Fibroblast of skin of left biceps (primary cell): ENCODE results near the gene ARMC3.
"Not testable (repeated sequence)": the region's sequence is repeated elsewhere in the genome, so short reads cannot be mapped to it uniquely, and the experiment has no call there.

Experiments used
- DNase-seq, 2 experiments: peaks; one replicate each; pipeline ENCODE4 v3.0.0-alpha.2; 2013; ENCODE audit warnings: low read depth in 2 of 2

The ARMC3 gene

DNA sequence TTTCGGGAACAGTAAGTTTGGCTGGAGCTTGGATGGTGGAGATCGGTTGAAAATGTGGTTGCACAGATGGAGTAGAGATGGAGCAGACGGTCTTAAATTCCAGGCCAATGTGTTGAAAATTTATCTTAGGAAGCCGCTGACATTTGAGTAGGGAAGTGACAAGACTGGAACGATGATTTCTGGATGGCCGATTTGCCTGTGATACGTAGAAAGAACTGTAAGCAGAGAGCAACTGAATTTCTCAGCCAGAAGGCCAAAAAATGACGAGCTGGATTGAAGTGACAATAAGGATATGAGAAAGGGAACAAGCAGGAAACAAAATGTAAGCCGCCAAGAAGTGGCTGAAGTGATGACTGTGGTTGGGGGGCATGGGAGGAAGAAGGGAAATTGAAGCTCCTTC, 687 bp upstream of the ARMC3 start:
- DNase-seq: no peak

DNA sequence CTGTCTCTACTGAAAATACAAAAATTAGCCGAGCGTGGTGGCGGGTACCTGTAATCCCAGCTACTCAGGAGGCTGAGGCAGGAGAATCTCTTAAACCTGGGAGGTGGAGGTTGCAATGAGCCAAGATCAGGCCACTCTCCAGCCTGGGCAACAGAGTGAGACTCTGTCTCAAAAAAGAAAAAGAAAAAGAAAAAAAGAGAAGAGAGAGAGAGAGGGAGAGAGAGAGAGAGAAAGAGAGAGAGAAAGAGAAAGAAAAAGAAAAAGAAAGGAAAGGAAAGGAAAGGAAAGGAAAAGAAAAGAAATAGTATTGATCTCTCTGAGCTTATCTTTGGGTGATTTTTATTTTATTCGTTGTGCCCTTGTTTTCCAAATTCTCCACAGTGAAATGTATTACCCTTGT, 1.2 kb downstream of the ARMC3 start:
- not testable (repeated sequence) for DNase-seq

DNA sequence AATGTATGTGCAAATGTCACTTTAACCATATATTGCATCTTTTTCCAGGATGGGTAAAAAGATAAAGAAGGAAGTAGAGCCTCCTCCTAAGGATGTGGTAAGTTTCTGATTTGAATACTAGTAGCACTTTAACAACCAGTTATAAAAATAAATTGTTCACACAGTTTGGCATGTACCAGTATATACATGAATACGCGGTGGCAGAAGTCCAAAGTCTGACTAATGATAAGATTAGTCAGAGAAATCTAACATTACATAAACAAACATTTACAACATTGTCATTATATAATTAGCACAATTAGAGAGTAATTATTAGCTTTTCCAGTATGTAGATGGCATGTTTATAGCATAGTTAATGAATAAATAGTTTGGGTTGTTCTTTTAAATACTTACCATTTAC, 4.1 kb downstream of the ARMC3 start:
- no peak for DNase-seq

DNA sequence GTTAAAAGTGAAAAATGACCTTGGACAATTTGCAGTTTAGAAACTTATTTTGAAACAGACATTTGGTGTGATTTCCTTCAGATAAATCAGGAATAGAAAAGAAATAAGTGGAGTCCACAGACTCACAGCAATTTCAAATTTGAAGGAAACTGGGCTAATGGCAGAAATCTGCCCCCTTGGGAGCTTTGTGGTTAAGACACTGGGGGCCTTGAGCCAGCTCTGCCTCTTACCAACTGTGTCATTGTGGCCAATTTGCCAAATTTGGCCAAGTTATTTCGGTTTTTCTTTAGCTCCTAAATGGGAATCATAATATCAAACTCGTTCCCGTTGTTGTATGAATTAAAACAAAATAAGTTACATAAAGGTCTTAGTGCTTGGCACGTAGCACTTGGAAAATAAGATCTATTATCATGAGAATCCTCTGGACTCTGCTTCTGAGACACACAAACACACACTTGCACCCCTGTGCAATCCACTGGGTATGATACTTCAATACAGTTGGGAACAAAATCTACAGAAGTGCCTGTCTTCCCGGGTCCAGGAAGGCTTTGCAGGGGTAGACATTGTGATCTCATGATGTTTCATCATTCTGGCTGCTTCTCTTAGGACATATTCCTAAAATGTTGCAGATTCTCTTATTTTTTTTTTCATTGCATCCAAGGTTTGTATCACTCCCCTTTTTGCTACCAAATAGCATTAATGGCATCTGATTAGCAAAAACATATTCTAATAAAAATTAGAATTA, 4.9 kb downstream of the ARMC3 start:
- DNase-seq: no peak

DNA sequence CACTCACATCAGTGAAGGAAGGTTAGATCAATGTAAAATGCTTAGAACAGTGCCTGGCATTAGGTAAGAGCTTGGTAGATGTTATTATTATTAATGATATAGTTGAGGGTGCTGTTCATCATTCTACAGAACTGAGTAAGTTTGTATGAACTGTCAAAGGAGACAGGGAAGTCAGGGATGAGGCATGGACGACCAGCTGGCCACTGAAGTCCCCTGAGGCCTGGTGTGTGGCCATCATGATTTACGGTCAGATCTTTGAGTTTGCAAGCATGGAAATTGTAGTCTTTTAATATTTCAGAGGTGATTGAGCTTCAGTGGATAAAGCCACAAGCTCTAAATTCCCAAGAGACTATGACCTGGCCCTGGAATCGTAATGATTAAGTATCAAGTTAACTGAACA, 6.9 kb downstream of the ARMC3 start:
- DNase-seq: no peak

DNA sequence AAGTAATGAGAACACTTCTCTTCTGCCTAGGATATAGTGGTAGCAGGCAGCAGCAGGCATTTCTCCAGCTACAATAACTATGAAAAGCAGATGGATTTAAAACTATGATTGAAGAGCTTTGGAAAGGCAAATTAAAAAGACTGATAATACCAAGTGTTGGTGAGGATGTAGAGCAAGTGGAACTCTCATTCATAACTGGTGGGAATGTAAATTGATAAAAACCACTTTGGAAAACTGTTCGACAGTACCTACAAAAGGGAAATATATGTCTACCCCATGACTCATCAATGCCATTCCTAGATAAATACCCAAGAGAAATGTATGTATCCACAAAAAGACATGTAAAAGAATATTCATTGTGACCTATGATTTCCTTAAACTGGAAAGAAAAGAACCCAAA, 14.6 kb downstream of the ARMC3 start:
- DNase-seq: no peak

DNA sequence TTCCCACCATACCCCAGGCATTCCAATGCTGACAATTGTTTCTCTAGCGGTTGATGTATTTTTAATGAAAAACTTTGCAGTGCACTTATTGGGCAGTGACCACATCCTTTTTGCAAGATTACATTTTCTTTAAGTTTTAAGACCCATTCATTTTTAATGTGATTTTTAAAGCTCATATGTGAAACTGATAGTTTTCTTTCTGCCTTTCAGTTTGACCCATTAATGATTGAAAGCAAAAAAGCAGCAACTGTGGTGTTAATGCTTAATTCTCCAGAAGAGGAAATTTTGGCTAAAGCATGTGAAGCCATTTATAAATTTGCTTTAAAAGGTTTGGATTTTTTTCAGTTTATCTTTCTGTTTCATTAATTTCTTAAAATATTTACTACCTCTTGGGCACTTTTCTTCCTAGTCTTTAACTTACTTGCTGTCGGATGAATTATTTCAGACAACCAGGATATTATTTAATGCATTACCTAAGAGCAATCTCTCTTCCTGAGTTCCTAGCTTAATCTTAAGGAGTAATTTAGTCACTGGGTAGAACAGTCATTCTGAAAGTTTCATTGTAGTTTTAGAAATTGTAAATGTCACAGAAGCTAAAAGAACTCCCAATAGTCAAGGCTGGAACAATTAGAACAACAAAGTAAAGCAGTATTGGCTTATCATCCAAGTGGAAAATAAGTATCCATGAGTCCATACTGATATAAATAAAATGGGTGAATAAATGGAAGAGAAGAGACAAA, 18.3 kb downstream of the ARMC3 start:
- DNase-seq: no peak

DNA sequence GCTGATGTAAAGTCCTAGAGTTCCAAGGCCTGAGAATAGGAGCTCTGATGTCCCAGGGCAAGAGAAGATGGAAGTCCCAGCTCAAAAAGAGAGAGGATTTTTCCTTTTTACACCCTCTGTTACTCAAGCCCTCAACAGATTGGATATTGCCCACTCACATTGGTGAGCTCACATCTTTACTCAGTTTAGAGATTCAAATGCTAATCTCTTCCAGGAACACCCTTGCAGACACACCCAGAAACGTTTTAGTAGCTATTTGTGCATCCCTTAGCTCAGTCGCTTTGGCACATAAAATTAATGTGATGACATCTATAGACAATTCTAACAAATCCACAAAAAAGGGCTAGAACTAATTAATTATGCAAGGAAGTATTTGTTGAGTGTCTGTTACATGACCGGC, 27.1 kb downstream of the ARMC3 start:
- DNase-seq: no peak

DNA sequence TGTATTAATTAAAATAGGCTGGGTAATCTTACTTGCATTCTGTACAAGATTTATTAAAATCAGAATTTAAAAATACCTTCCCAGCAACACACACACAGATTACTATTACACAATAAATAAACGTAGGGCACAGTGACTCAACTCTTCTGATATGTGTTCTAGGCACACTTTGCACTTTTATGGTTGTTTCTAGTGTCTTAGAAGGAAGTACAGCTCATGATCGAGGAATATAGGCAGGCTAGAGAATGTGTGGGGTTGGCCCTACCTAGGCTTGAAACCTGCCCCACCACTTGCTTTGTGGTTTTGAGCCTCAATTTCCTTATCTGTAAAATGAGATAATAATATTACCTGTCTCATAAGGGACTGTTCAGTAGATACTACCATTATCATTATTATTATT, 30.5 kb downstream of the ARMC3 start:
- no peak for DNase-seq

DNA sequence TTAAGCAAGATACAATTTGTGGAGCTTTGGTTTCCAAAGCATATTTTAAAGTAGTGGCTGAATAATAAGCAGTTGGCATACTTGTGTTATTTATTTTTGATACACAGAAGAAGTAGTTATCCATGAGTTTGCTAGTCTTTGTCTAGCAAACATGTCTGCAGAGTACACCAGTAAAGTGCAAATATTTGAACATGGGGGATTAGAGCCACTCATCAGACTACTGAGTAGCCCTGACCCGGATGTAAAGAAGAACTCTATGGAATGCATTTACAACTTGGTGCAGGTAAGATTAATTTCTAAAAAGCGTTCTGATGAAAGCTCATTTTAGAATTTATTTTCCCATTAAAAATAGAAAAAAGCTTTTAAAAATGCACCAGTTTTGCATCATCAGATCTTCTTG, 31.4 kb downstream of the ARMC3 start:
- no peak for DNase-seq

DNA sequence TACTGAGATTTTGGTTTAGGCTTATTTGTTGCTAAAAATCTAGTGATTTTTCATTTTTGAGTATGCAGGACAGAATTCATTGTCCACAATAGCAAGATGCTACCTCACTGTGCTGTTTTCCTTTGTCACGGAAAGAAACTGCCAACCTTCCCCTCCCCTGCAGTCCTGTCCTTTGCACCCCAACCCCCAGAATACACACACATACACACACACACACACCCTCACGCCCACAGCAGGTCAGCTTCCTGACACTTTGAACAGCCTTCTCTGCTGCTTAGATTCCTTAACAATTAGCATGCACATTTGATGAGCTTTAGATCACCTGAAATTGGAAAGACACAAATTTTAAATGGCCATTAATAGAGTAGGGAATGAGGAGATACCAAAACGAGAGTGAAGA, 32.1 kb downstream of the ARMC3 start:
- no peak for DNase-seq

DNA sequence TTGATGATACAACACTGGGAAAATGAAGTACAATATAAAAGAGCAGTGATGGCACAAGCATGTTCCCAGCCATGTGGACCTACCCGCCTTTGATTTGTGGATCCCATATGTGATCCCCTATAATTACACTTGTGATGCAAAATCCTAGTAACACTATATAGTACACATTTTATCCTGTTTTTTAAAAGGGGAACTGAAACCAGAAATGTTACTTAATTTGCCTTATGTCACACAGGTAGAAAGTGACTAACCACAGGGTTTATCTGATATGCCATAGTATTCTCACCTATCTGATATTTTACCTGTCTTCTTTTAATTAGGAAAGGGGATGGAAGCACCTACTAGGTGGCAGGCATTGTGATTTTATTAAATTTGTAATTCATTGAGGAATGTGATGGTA, 35.0 kb downstream of the ARMC3 start:
- DNase-seq: no peak

DNA sequence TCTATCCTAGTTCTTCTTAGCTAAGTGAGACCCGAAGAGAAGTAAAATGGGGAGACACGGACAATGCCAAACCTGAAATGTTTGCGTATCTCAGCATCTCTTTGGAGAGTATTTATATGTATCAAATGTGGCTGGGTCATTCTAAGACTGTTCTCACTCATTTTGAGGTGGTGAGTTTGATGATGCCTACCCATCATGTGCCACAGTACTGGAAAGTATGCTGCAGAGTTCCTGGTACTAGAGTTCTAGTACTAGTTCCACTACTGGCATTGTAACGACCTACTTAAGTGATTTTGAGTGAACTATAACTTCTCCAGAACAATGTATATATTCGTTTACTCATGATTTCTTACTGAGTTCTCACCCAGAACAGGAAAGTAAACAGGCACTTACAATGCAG, 41.9 kb downstream of the ARMC3 start:
- no peak for DNase-seq

DNA sequence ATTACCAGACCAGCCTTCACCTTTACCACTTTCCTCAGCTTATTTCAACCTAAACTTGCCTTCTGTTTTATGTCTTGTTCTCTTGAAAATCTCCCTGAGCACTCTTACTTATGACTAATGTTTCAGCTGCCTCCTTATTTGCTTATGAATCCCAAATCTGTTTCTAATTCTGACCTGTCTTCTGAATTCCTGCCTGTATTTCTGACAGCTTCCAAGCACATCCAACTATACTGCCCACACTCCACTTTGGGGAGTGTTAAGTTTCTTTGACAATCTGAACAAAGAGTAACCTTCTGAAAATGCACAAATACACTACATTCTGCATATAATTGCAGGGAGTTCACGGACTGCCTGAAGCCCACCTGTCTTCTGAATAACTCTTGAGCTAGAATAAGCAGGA, 48.7 kb downstream of the ARMC3 start:
- DNase-seq: peak; percentile 8 to 21

DNA sequence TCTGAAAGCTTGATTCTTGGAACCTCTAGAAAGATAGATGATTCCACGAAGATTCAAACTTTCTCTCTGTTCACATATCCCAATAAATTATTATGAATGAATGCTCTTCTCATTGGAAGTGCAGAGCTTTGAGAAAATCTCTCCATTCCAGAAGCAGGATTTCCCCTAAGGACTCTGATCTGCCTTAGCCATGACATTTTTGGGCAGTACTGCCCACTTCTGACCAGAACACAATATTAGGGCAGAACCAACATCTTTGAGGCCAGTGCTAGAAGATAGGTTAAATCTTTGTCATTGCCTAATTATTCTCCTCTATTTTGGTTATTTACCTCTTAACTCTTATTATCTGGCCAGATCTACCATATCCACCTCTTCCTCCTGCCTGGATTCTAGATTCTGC, 49.9 kb downstream of the ARMC3 start:
- no peak for DNase-seq

DNA sequence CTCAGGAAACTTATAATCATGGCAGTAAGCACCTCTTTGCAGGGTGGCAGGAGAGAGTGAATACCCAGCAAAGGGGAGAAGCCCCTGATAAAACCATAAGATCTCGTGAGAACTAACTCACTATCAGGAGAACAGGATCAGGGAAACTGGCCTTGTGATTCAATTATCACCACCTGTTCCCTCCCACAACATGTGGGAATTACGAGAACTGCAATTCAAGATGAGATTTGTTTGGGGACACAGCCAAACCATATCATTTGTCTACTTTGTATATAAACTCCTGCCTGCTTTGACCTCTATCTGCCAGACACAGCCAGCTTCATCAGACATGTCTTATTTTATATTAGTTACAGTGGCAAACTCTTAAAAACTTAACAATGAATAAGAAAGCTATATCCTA, 50.4 kb downstream of the ARMC3 start:
- DNase-seq: no peak

DNA sequence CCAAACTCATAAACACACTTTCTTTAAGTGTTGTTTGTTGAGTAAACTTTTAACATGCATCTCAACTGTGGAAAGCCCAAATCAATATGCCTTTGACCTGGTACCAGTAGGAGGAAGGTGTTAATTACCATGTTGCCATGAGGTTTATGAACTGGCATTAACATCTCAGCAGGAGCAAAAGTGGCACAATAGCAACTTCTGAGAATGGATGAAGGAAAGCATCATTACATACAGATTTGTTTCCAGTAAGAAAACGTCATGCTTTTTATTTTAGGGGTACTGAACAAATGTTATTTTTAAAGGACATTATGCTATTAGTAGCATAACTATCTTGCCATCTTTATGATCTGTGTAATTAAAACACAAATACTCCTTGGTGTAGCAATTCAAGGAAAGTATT, 51.1 kb downstream of the ARMC3 start:
- no peak for DNase-seq

DNA sequence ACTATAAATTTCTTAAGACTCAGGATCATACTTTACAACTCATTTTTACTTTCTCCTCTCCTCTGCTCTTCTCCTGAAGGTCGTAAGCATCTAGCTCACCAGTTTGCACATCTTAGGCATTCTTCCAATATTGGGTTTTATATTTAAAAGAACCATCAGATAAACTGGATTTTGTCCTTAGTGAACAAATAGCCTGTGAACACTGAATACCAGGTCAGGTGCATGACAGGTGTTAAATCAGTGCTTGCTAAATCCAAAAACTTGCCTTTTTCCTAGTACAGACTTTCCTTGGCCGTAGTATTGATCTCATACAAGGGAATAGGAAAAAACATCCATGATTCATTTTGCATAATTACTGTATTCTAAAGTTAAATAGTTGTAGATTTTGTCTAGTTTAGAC, 53.0 kb downstream of the ARMC3 start:
- DNase-seq: no peak

DNA sequence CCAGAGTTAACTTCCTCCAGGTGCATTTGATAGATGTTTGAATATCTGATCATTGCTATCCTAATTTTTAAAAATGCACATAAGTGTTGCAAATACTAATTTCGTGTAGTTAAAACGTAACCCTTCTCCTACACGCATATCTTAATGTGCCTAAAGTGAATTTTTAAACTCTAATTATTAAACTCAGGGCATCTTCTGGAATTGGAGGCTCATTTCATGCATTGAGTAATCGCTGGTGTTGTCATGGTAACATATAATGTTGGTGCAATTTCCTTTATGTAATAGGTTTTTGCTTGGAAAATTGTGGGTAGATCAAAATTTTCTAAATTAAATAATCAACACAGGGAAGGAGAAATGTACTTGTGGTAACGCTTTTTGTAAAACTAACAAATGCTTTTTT, 56.2 kb downstream of the ARMC3 start:
- DNase-seq: no peak

DNA sequence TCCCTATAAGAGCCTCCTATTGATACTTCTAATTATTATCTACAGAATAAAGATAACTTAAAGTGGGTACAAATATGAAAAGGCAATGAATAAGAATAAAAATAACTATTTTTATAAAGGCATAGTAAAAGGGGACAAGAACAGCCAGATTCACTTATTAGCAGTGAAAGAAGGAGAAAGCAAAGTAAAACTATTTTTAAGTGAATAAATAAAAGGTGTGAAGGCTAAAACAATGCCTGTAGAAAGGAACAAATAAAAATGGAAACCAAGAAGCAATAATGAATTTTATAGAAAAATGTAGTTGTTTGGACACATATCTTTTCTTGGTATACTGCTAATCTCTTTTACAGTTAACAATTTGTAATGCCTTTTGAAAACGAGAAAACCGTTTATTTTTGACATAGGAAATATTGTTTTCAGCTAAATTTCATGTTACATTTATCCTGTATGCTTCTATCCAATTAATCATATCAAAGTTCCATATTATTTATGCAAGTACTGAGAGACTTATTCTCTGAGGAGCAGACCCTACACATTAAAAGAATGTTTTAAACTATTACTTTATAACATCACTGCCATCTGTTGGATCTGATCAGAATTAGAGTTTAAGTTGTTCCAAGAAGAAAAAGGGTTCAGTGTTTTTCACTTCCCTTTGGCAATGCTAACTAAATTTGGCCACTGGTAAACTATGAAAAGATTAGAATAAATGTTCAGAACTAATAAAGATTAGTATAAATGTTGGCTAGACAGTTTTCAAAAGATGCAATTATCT, 59.1 kb downstream of the ARMC3 start:
- peak; percentile 13 to 24 for DNase-seq

DNA sequence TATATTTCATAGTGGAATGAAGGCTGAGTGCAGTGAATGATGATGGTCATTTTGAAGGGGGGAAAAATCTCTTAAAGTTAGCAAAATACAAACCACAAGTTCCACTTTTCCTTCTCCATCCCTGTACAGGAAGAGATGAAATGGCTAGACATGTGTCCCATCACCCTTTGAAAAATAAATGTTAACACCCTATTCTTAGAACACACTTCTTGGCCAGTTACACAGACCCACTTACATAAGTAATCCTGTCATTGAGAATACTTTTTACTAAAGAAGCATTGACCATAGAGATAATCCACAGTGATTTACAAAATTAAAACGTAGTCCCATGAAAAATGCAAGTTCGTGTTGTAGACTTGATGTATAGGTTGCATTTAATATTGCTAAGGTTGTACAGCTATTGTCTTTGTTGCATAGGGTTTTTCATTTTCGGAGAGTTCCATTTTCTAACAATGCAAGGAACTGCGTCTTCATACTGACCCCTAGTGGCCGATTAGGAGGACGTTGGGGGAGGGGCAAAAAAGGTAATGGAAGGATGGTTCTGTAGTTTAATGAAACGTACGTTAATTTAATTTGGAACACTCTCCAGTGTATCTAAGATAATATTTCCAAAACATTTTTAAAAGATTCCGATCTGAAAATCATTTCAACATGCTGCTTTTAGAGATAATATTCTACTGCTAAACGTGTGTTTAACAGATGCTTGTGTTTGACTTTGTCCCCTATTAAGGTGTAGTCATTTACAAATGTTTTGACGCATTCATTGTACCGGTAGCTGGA, 60.9 kb downstream of the ARMC3 start:
- DNase-seq: peak; percentile 18 to 27

DNA sequence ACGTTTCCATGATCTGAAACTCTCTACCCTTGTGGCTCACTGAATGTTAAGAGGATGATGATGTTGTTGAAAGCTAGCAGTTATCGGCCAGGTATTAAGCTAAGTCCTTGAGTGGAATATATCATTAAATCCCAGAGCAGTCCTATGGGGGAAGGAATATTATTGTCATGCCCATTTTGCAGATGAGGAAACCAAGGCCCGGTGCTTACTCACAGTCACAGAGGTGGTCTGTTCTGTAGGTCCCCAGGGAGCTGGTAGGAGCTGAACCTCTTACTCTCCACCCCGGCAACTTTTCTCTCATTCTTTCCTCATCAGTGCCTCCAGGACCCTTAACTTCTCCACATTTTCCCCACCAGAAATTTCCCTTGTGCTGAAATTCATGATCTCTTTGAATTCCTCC, 62.6 kb downstream of the ARMC3 start:
- no peak for DNase-seq
